GM19438 (cell line): ENCODE data around the gene SECTM1.

Experiments
- ATAC-seq: cut with Tn5 transposase; IDR thresholded peaks from one replicate; pipeline ENCODE4 v1.9.1; 2021; ENCODE audit warnings: low read depth; ENCODE audit not compliant: unreplicated experiment

The SECTM1 gene

DNA sequence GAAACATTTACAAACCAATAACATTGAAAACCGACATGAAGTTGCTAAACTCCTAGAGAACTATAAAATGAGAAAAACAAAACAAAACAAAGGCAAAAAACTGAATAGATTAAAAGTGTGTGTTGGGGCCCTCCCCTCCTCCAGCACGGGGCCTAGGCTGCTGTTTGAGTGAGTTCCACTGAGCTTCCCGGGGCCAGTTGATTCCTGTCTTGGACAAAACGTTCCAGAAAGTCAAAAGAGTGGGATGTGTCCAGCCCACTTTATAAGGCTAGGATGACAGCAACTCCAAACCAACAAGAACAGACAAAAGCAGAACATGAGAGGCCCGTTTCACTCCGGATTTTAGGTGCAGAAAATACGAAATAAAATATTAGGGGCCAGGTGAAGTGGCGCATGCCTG, 48.4 kb downstream of the SECTM1 start:
- ATAC-seq: no peak

DNA sequence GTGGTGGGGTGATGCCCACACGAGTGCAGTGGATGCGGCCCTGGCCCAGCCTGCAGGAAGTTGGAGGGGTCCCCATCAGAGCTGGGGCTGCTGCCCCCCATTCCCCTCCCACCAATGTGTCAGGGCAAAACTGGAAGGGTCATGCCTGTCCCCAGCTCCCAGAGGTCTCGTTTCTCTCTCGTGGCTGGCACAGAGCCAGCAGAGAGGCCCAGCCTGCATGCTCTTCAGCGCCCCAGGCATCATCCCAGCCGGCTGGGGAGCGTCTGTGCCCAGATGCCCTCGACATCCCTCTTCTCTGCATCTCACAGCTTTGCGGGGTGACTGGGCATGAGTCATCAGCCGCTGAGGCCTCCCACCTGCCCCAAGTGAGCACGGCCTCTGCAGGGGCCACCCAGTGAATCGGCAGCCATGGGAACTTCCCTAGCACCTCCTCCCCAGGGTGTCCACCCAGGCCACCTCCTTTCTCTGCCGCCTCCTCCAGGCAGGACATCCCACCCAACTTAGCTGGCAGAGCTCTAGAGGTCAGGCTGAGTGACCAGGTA, 50.3 kb downstream of the SECTM1 start:
- no peak for ATAC-seq

GRCh38 chr17:82282239-82283207, 51.0 kb downstream of the SECTM1 start:
- ATAC-seq: no peak

- no peak for ATAC-seq
These were observed 51.9 kb downstream of the SECTM1 start for GRCh38 chr17:82281502-82282238.

GRCh38 chr17:82281076-82281475, 52.5 kb downstream of the SECTM1 start:
- ATAC-seq: no peak

GRCh38 chr17:82280537-82280936, 53.0 kb downstream of the SECTM1 start:
- ATAC-seq: no peak

GRCh38 chr17:82278786-82279391, 54.7 kb downstream of the SECTM1 start:
- ATAC-seq: no peak

DNA sequence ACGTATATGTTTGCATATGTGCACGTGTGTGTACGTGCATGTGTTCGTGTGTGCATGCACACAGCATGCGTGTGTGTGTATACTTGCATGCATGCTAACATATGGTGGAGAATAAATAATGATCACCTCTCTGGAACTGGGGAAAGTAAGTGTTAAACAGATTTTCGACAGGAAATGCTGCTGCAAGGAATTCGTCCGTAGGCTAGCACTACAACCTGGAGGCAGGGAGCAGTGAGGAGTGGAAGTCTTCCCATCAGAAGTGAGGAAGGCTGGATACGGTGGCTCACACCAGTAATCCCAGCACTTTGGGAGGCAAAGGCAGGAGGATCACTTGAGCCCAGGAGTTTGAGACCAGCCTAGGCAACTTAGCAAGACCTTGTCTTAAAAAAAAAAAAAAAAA, 55.3 kb downstream of the SECTM1 start:
- no peak for ATAC-seq

GRCh38 chr17:82277851-82278250, 55.7 kb downstream of the SECTM1 start:
- no peak for ATAC-seq

GRCh38 chr17:82276938-82277337, 56.6 kb downstream of the SECTM1 start:
- ATAC-seq: no peak

- ATAC-seq: no peak
These were observed 58.2 kb downstream of the SECTM1 start for GRCh38 chr17:82275326-82275725.

DNA sequence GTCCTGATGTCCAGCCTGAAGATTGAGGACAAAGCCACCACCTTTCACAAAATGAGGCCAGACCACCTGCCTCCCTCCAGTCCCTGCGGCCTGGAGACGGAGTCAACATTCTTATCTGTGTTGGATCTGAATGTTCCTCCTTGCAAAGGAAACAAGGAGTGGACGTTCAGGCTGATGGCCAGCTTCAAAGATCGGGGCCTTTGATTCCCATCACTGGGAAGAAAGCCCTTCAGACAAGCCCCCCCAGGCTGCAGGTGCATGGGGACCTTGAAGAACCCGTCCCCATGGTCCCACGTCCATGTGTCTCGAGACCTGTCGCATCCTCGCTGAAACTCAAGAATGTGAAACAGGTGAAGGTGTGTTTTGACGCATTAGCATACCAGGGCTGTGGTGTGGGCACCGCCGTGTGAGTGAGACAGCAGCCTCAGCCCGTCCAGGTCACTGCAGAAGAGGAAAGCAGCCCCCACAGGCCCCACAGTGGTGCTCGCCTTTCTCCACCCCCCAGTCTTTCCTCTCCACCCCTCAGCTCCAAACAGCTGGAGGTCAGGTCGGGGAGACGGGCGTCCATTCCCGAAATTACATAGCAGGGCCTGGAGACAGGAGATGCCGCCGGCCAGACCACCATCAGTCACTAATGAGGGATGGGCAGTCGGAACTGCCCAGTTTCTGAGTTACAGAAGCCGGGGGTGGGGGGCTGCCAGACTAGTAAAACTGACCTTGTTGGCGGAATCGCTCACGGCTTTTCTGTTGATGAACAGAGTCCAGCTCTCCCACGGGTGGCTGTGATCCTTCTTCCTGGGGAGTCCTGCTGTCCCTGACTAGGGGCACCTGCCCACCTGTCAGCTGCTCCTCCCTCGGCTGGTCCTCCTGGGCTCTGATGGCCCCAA, 59.2 kb downstream of the SECTM1 start:
- ATAC-seq: no peak

DNA sequence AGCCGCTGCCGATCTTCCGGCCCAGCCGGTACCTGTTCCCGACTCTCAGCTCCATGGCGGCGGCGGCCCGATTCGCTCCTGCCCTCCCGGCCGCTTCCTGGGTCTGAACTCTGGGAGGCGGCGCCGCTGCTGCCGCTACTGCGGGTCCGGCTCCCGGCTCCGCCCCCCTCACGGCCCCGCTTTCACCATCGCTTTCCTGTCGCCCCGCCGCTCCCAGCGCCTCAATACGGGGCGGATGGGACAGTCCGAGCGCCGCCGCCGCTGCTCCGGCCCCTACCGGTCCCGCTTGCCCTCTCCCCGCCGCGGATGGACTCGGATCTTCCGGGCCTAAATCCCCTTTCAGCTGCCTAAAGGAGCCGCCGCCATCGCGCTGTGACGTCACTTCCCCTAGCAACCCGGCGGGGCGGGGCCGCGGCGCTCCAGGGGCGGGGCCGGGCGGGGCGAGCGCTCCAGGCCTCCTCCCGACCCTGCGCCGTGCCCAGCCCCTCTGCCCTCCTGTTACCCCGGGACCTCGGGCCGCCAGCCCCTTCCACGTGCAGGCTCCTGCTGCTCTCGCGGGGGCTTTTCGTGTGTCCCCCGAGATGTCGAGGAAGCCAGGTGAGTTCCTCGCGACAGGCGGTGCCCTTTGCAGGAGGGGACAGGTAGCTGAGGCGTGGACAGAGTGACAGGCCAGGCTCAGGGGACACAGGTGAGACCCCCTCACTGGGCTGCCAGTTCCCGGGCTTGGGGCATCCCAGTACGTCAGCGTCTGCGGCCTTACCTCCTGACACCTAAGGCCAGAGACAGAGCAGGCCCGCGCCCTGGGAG, 60.0 kb downstream of the SECTM1 start, which contains the start of gene CSNK1D:
CSNK1D (minus strand) TSS at position 374 of the 807 bp plus-strand sequence; CDS start at position 55, 319 bp downstream.
- ATAC-seq: peak; percentile 81

- ATAC-seq: peak; percentile 18
These were observed 60.9 kb downstream of the SECTM1 start for GRCh38 chr17:82272495-82273326.

GRCh38 chr17:82271401-82271800, 62.2 kb downstream of the SECTM1 start:
- ATAC-seq: no peak
